ENCODE measurements around the gene SMR3B. TPM values are rescaled to one million over a fixed set of nuclear protein-coding genes. Genes with fewer than 3 reads are reported as not detected.

SMR3B gene
- total RNA-seq, 4 donors from 2014 or later, result not detected

- DNase-seq, result no peak
- Histone ChIP-seq H3K4me1 (no peaks in the 10 kb centered on the region), H3K4me3 (no peak overlapping the region), H3K27me3 (no peaks in the 10 kb centered on the region), H3K27ac (no peak overlapping the region), H3K36me3 (no peaks in the 10 kb centered on the region), H3K9me3 (no peaks in the 10 kb centered on the region)
- TF ChIP-seq POLR2A (IDR thresholded peaks at IDR 0.05) (no peak), CTCF (IDR thresholded peaks at IDR 0.05 in 4 of 5, conservative IDR thresholded peaks at IDR 0.05 in 1 of 5) (no peak)
- no peak for ATAC-seq
- in situ Hi-C loops (cut with MboI; ENCODE audit: low sequenced_read_pairs in 4 of 4) (no loop called here), intact Hi-C loops (cut with DNase I; ENCODE audit: low total_unique reads) (no loop called here)
Observed at GRCh38 chr4:70399319-70399718, 16.4 kb downstream of the SMR3B start.

GRCh38 chr4:70402762-70403161 is 19.8 kb downstream of the SMR3B start:
- Histone ChIP-seq H3K27ac (no peak overlapping the region), H3K36me3 (no peaks in the 10 kb centered on the region), H3K4me3 (no peak overlapping the region), H3K4me1 (no peaks in the 10 kb centered on the region), H3K27me3 (no peaks in the 10 kb centered on the region), H3K9me3 (no peaks in the 10 kb centered on the region)
- TF ChIP-seq CTCF (IDR thresholded peaks at IDR 0.05 in 4 of 5, conservative IDR thresholded peaks at IDR 0.05 in 1 of 5) (no peak), POLR2A (IDR thresholded peaks at IDR 0.05) (no peak)
- intact Hi-C loops (cut with DNase I; ENCODE audit: low total_unique reads) (no loop called here), in situ Hi-C loops (cut with MboI; ENCODE audit: low sequenced_read_pairs in 4 of 4) (no loop called here)
- ATAC-seq, result no peak
- no peak for DNase-seq

- intact Hi-C loops (cut with DNase I; ENCODE audit: low total_unique reads) (no loop called here), in situ Hi-C loops (cut with MboI; ENCODE audit: low sequenced_read_pairs in 4 of 4) (no loop called here)
- H3K27me3 ChIP-seq, result no peaks in the 10 kb centered on the region
- DNase-seq, result no peak
- H3K4me3 ChIP-seq, result no peak overlapping the region
- H3K27ac ChIP-seq, result no peak overlapping the region
- H3K9me3 ChIP-seq, result no peaks in the 10 kb centered on the region
- no peaks in the 10 kb centered on the region for H3K4me1 ChIP-seq
- no peak for TF ChIP-seq POLR2A (IDR thresholded peaks at IDR 0.05)
- TF ChIP-seq CTCF (IDR thresholded peaks at IDR 0.05 in 4 of 5, conservative IDR thresholded peaks at IDR 0.05 in 1 of 5), result no peak
- no peaks in the 10 kb centered on the region for H3K36me3 ChIP-seq
- ATAC-seq, result no peak
Observed at GRCh38 chr4:70405765-70406164, 22.8 kb downstream of the SMR3B start.

GRCh38 chr4:70425306-70425705 is 42.4 kb downstream of the SMR3B start:
- Histone ChIP-seq H3K9me3 (no peaks in the 10 kb centered on the region), H3K36me3 (no peaks in the 10 kb centered on the region), H3K27ac (no peak overlapping the region), H3K4me3 (no peak overlapping the region), H3K4me1 (no peaks in the 10 kb centered on the region), H3K27me3 (no peaks in the 10 kb centered on the region)
- intact Hi-C loops (cut with DNase I; ENCODE audit: low total_unique reads) (no loop called here), in situ Hi-C loops (cut with MboI; ENCODE audit: low sequenced_read_pairs in 4 of 4) (no loop called here)
- ATAC-seq, result no peak
- no peak for DNase-seq
- no peak for TF ChIP-seq POLR2A (IDR thresholded peaks at IDR 0.05)
- no peak for TF ChIP-seq CTCF (IDR thresholded peaks at IDR 0.05 in 4 of 5, conservative IDR thresholded peaks at IDR 0.05 in 1 of 5)

- intact Hi-C loops (cut with DNase I; ENCODE audit: low total_unique reads), result no loop called here
- Histone ChIP-seq H3K4me1 (no peaks in the 10 kb centered on the region), H3K27ac (no peak overlapping the region), H3K9me3 (no peaks in the 10 kb centered on the region), H3K36me3 (no peaks in the 10 kb centered on the region), H3K4me3 (no peak overlapping the region), H3K27me3 (no peaks in the 10 kb centered on the region)
- in situ Hi-C loops (cut with MboI; ENCODE audit: low sequenced_read_pairs in 4 of 4), result no loop called here
- TF ChIP-seq POLR2A (IDR thresholded peaks at IDR 0.05) (no peak), CTCF (IDR thresholded peaks at IDR 0.05 in 4 of 5, conservative IDR thresholded peaks at IDR 0.05 in 1 of 5) (no peak)
- no peak for DNase-seq
- no peak for ATAC-seq
Observed at GRCh38 chr4:70426789-70427188, 43.9 kb downstream of the SMR3B start.

Data from gastrocnemius medialis (tissue), 4 donors.